HepG2 (cell line): Measurements from ENCODE around the gene TOR4A. TPM values are rescaled to one million over a fixed set of nuclear protein-coding genes. Genes with fewer than 3 reads are reported as not detected.

Experiments used
- FOSL2 ChIP-seq: sonication (generic); formaldehyde crosslinking; IDR thresholded peaks from 2 replicates; pipeline ENCODE4 v1.4.0; 2020; ENCODE audit warnings: missing genetic modification reagents
- FOXP4 ChIP-seq: sonication (generic); formaldehyde crosslinking; IDR thresholded peaks from 2 replicates; pipeline ENCODE4 v1.4.0; 2020; ENCODE audit warnings: missing genetic modification reagents
- HOXA3 ChIP-seq: sonication (generic); formaldehyde crosslinking; IDR thresholded peaks from 2 replicates; pipeline ENCODE4 v1.5.0; 2020; ENCODE audit warnings: missing genetic modification reagents
- HOXA9 ChIP-seq: sonication (generic); formaldehyde crosslinking; IDR thresholded peaks from 2 replicates; pipeline ENCODE4 v1.8.1; 2022; ENCODE audit warnings: missing genetic modification reagents, mild to moderate bottlenecking, moderate library complexity, borderline replicate concordance
- KDM1A ChIP-seq: IDR thresholded peaks from 2 replicates; pipeline ENCODE4 v1.6.1; 2016; ENCODE audit warnings: missing compliant biosample characterization
- KMT2B ChIP-seq: IDR thresholded peaks from 2 replicates; pipeline ENCODE4 v1.6.1; 2016; ENCODE audit warnings: missing genetic modification reagents, missing compliant biosample characterization
- NR2F6 ChIP-seq, 2 experiments: IDR thresholded peaks; 2 replicates each; pipeline ENCODE4 v1.6.1; 2016; ENCODE audit warnings: antibody characterized with exemption in 1 of 2, mild to moderate bottlenecking in 1 of 2
- NR3C1 ChIP-seq: sonication (generic); formaldehyde crosslinking; IDR thresholded peaks from 2 replicates; pipeline ENCODE4 v1.4.0; 2020; ENCODE audit warnings: missing genetic modification reagents
- PHF8 ChIP-seq: sonication (generic); formaldehyde crosslinking; IDR thresholded peaks from 2 replicates; pipeline ENCODE4 v1.5.0; 2020; ENCODE audit warnings: missing genetic modification reagents
- SRF ChIP-seq: IDR thresholded peaks from 2 replicates; pipeline ENCODE4 v1.6.1; 2011; ENCODE audit warnings: mild to moderate bottlenecking, low read depth, low read length, moderate library complexity
- TBX3 ChIP-seq: fragments of 450-650 bp; IDR thresholded peaks from 2 replicates; pipeline ENCODE4 v1.6.1; 2017; ENCODE audit warnings: antibody characterized with exemption, mild to moderate bottlenecking, inconsistent platforms, borderline replicate concordance
- TCF7 ChIP-seq: sonication (generic); IDR thresholded peaks from 2 replicates; pipeline ENCODE4 v1.6.1; 2016; ENCODE audit warnings: antibody characterized with exemption, low read depth
- XBP1 ChIP-seq: sonication (generic); formaldehyde crosslinking; IDR thresholded peaks from 2 replicates; pipeline ENCODE4 v1.5.0; 2020; ENCODE audit warnings: missing genetic modification reagents
- XRCC5 ChIP-seq: fragments of 200-400 bp; formaldehyde crosslinking; optimal IDR thresholded peaks from 2 replicates; pipeline ENCODE3; 2017; ENCODE audit warnings: mild to moderate bottlenecking, low read length
- ZMYM4 ChIP-seq: sonication (generic); formaldehyde crosslinking; IDR thresholded peaks from 2 replicates; pipeline ENCODE4 v1.8.1; 2023; ENCODE audit warnings: mild to moderate bottlenecking, missing genetic modification reagents
- ZNF343 ChIP-seq: sonication (generic); formaldehyde crosslinking; IDR thresholded peaks from 2 replicates; pipeline ENCODE4 v1.4.0; 2020; ENCODE audit warnings: mild to moderate bottlenecking, missing genetic modification reagents
- ZNF354B ChIP-seq: sonication (generic); formaldehyde crosslinking; IDR thresholded peaks from 2 replicates; pipeline ENCODE4 v1.8.0; 2022; ENCODE audit warnings: mild to moderate bottlenecking, missing genetic modification reagents
- ZNF792 ChIP-seq: IDR thresholded peaks from 2 replicates; pipeline ENCODE4 v1.6.1; 2016
- ZNF839 ChIP-seq: sonication (generic); formaldehyde crosslinking; IDR thresholded peaks from 2 replicates; pipeline ENCODE4 v1.4.0; 2020; ENCODE audit warnings: missing genetic modification reagents, mild to moderate bottlenecking, borderline replicate concordance
- polyA plus RNA-seq, 8 experiments: library from polyadenylated mRNA; depleted of rRNA in 3 of 8; stranded (reverse) in 7 of 8; unstranded in 1 of 8; fragments of >200 nt; fragmentation: Illumina TruSeq in 4 of 8; extraction: Trizol in 4 of 8; gene quantifications; 2 replicates each; pipeline versions ENCODE4 v1.2.1 to v1.2.3, GENCODE V29; 2011 to 2016; ENCODE audit warnings: low read depth in 4 of 8, missing spikeins in 1 of 8, mixed read lengths in 1 of 8; ENCODE audit not compliant: insufficient read depth in 1 of 8
- total RNA-seq, 5 experiments: library from RNA; depleted of rRNA; stranded (reverse); fragments of >200 nt; fragmentation: Illumina TruSeq; extraction: Trizol; gene quantifications; 2 replicates each; pipeline ENCODE4 v1.2.3, GENCODE V29; 2016; ENCODE audit warnings: low read depth in 1 of 5
- TF ChIP-seq, protein P1 (sequence below): sonication (generic); formaldehyde crosslinking; IDR thresholded peaks from 2 replicates; pipeline ENCODE4 v1.5.0; 2020; ENCODE audit warnings: mild to moderate bottlenecking, missing genetic modification reagents, borderline replicate concordance
- TF ChIP-seq, protein P2 (sequence below): sonication (generic); formaldehyde crosslinking; IDR thresholded peaks from 2 replicates; pipeline ENCODE4 v1.4.0; 2020; ENCODE audit warnings: missing genetic modification reagents, borderline replicate concordance

Gene TOR4A
- total and polyA plus RNA-seq, 2 of the 13 experiments (the other 11 are each of a cell fraction or from before 2014, with no cell fraction given) = 11.1 to 14.2 TPM

- TF ChIP-seq FOXP4 (peak; percentile 53), ZNF792 (no peak), ZNF839 (CRISPR knock-in tag) (peak; percentile 92; the same call in 1 of the 2 replicates), NR3C1 (CRISPR knock-in tag) (no peak), HOXA3 (CRISPR knock-in tag) (peak; percentile 46; the same call in 1 of the 2 replicates), NR2F6 (IDR thresholded peaks at IDR 0.05) (peak; percentile 68), NR2F6 (CRISPR knock-in tag; IDR thresholded peaks at IDR 0.05) (peak; percentile 72), ZNF343 (no peak; the same call in 1 of the 2 replicates), ZNF354B (CRISPR knock-in tag) (no peak), KMT2B (no peak), KDM1A (no peak), HOXA9 (CRISPR knock-in tag) (no peak), SRF (no peak), TCF7 (no peak), PHF8 (CRISPR knock-in tag) (no peak), ZMYM4 (CRISPR knock-in tag) (0 out of 2 replicates have a peak, but pooled peaks have one; percentile 19), FOSL2 (CRISPR knock-in tag) (no peak; the same call in 1 of the 2 replicates), XBP1 (no peak), XRCC5 (no peak), TBX3 (no peak)
- TF ChIP-seq, protein P1, sequence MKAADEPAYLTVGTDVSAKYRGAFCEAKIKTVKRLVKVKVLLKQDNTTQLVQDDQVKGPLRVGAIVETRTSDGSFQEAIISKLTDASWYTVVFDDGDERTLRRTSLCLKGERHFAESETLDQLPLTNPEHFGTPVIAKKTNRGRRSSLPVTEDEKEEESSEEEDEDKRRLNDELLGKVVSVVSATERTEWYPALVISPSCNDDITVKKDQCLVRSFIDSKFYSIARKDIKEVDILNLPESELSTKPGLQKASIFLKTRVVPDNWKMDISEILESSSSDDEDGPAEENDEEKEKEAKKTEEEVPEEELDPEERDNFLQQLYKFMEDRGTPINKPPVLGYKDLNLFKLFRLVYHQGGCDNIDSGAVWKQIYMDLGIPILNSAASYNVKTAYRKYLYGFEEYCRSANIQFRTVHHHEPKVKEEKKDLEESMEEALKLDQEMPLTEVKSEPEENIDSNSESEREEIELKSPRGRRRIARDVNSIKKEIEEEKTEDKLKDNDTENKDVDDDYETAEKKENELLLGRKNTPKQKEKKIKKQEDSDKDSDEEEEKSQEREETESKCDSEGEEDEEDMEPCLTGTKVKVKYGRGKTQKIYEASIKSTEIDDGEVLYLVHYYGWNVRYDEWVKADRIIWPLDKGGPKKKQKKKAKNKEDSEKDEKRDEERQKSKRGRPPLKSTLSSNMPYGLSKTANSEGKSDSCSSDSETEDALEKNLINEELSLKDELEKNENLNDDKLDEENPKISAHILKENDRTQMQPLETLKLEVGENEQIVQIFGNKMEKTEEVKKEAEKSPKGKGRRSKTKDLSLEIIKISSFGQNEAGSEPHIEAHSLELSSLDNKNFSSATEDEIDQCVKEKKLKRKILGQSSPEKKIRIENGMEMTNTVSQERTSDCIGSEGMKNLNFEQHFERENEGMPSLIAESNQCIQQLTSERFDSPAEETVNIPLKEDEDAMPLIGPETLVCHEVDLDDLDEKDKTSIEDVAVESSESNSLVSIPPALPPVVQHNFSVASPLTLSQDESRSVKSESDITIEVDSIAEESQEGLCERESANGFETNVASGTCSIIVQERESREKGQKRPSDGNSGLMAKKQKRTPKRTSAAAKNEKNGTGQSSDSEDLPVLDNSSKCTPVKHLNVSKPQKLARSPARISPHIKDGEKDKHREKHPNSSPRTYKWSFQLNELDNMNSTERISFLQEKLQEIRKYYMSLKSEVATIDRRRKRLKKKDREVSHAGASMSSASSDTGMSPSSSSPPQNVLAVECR (CRISPR knock-in tag) = no peak
- TF ChIP-seq, protein P2, sequence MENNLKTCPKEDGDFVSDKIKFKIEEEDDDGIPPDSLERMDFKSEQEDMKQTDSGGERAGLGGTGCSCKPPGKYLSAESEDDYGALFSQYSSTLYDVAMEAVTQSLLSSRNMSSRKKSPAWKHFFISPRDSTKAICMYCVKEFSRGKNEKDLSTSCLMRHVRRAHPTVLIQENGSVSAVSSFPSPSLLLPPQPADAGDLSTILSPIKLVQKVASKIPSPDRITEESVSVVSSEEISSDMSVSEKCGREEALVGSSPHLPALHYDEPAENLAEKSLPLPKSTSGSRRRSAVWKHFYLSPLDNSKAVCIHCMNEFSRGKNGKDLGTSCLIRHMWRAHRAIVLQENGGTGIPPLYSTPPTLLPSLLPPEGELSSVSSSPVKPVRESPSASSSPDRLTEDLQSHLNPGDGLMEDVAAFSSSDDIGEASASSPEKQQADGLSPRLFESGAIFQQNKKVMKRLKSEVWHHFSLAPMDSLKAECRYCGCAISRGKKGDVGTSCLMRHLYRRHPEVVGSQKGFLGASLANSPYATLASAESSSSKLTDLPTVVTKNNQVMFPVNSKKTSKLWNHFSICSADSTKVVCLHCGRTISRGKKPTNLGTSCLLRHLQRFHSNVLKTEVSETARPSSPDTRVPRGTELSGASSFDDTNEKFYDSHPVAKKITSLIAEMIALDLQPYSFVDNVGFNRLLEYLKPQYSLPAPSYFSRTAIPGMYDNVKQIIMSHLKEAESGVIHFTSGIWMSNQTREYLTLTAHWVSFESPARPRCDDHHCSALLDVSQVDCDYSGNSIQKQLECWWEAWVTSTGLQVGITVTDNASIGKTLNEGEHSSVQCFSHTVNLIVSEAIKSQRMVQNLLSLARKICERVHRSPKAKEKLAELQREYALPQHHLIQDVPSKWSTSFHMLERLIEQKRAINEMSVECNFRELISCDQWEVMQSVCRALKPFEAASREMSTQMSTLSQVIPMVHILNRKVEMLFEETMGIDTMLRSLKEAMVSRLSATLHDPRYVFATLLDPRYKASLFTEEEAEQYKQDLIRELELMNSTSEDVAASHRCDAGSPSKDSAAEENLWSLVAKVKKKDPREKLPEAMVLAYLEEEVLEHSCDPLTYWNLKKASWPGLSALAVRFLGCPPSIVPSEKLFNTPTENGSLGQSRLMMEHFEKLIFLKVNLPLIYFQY (CRISPR knock-in tag) = peak; percentile 82; the same call in 1 of the 2 replicates
Measured at GRCh38 chr9:137229903-137230704, 47.4 kb upstream of the TOR4A start (continued).
